Measurements from ENCODE around the gene CERS6.

Gene CERS6

DNA sequence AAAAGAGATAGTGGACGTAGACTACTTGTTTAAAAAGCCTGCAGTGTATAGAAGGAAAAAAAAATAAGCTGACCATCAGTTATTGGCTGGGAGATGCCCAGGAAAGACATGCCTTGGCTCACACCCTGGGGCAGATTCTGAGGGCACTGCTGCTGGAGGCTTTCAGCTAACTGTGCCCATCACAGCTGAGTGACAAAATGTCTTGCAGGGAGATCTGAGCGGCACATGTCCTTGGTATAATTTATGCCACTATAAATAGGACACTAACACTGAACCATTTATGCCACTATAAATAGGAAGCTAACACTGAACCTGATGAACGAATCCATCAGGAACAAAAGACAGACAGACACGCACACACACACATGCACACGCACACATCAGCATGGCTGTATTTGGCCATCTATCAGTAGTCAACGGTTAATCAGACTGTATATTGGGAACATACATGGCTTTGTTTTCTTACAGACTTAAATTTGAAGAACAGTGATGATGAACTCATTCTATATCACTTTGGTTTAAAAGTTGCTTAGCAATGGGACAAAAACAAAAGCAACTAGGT, 278.2 kb downstream of the CERS6 start:
- TF ChIP-seq, protein P1, sequence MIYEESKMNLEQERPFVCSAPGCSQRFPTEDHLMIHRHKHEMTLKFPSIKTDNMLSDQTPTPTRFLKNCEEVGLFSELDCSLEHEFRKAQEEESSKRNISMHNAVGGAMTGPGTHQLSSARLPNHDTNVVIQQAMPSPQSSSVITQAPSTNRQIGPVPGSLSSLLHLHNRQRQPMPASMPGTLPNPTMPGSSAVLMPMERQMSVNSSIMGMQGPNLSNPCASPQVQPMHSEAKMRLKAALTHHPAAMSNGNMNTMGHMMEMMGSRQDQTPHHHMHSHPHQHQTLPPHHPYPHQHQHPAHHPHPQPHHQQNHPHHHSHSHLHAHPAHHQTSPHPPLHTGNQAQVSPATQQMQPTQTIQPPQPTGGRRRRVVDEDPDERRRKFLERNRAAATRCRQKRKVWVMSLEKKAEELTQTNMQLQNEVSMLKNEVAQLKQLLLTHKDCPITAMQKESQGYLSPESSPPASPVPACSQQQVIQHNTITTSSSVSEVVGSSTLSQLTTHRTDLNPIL (CRISPR knock-in tag; IDR thresholded peaks at IDR 0.05; ENCODE audit: low read depth): no peak
- TF ChIP-seq ZC3H10 (CRISPR knock-in tag; IDR thresholded peaks at IDR 0.05): no peak
- no peak for TF ChIP-seq TCF4 (CRISPR knock-in tag; IDR thresholded peaks at IDR 0.05; ENCODE audit: borderline replicate concordance)
- ATAC-seq: no peak

DNA sequence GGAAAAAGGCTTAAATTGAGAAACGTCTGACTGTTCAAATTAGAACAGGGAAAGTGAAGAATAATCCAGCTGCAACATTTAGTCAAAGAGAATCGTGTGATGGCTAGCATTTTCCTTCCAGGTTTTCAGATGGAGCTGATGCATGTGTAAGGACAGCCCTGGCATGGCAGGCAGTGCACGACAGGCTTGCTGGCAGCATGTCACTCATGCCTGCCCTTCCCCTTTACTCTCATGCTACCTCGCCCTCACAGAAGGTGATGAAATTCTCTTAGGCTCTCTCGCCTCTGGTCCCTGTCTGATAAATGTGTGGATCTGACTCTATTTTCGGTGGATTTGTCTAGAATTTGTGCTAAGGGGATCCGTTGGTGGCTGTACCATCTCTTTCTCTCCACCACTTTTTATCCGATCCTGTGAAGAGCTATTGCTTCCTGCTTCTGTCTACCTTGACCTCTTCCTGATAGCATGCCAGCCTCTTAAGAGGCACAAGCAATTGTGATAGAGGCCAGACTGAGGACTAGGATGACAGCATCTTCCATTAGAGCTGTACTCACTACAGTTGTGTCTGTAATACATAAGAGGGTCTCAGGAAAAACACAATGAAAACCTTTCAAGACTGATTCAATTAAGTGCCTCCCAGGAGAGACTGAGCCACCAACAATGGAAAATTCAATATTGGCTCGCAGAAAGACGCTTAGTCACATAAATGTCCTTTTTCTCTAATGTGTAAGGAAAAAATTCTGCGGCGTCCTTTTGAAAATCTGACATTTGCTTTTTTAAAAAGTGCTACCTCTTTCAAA, 280.8 kb downstream of the CERS6 start:
- ATAC-seq: no peak
- TF ChIP-seq ARNTL (CRISPR knock-in tag; IDR thresholded peaks at IDR 0.05; ENCODE audit: borderline replicate concordance, low read depth) (no peak), ISL1 (CRISPR knock-in tag; IDR thresholded peaks at IDR 0.05) (peak; percentile 71), ZFP30 (CRISPR knock-in tag; IDR thresholded peaks at IDR 0.05) (no peak), ZNF565 (CRISPR knock-in tag; conservative IDR thresholded peaks at IDR 0.05; ENCODE audit: low read depth) (no peak)
- TF ChIP-seq, protein P2, sequence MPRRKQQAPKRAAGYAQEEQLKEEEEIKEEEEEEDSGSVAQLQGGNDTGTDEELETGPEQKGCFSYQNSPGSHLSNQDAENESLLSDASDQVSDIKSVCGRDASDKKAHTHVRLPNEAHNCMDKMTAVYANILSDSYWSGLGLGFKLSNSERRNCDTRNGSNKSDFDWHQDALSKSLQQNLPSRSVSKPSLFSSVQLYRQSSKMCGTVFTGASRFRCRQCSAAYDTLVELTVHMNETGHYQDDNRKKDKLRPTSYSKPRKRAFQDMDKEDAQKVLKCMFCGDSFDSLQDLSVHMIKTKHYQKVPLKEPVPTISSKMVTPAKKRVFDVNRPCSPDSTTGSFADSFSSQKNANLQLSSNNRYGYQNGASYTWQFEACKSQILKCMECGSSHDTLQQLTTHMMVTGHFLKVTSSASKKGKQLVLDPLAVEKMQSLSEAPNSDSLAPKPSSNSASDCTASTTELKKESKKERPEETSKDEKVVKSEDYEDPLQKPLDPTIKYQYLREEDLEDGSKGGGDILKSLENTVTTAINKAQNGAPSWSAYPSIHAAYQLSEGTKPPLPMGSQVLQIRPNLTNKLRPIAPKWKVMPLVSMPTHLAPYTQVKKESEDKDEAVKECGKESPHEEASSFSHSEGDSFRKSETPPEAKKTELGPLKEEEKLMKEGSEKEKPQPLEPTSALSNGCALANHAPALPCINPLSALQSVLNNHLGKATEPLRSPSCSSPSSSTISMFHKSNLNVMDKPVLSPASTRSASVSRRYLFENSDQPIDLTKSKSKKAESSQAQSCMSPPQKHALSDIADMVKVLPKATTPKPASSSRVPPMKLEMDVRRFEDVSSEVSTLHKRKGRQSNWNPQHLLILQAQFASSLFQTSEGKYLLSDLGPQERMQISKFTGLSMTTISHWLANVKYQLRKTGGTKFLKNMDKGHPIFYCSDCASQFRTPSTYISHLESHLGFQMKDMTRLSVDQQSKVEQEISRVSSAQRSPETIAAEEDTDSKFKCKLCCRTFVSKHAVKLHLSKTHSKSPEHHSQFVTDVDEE (CRISPR knock-in tag; IDR thresholded peaks at IDR 0.05): no peak

DNA sequence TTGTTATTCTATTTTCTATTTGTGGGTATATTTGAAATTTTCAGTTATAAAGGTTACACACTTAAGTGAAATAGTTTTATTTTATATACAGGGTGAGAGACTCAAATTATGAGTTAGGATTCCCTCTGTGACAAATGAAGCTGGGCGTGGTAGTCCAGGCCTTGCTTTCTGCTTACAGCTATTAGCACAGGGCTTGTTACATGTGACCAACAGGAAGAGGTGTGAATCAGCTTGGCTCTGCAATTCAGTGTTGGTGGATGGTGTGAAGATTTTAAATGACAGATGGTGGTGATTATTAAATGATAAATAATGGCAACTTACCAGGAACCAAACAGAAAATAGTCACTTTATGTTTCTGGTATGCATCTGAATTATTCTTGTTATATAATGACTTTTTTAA, 282.0 kb downstream of the CERS6 start:
- no peak for ATAC-seq
- TF ChIP-seq ZFP30 (CRISPR knock-in tag; IDR thresholded peaks at IDR 0.05): no peak
- TF ChIP-seq ZFP3 (CRISPR knock-in tag; IDR thresholded peaks at IDR 0.05): no peak
- no peak for TF ChIP-seq BACH2 (CRISPR knock-in tag; IDR thresholded peaks at IDR 0.05; ENCODE audit: borderline replicate concordance)
- TF ChIP-seq RARB (CRISPR knock-in tag; IDR thresholded peaks at IDR 0.05): no peak
- TF ChIP-seq ISL1 (CRISPR knock-in tag; IDR thresholded peaks at IDR 0.05): no peak
- no peak for TF ChIP-seq CSDC2 (CRISPR knock-in tag; IDR thresholded peaks at IDR 0.05)
- no peak for TF ChIP-seq ZNF565 (CRISPR knock-in tag; conservative IDR thresholded peaks at IDR 0.05; ENCODE audit: low read depth)
- TF ChIP-seq CSRNP3 (CRISPR knock-in tag; IDR thresholded peaks at IDR 0.05): no peak
- TF ChIP-seq TCF4 (CRISPR knock-in tag; IDR thresholded peaks at IDR 0.05; ENCODE audit: borderline replicate concordance): no peak
- no peak for TF ChIP-seq GLIS3 (CRISPR knock-in tag; IDR thresholded peaks at IDR 0.05)
- no peak for TF ChIP-seq PPARA (CRISPR knock-in tag; IDR thresholded peaks at IDR 0.05; ENCODE audit: borderline replicate concordance)
- TF ChIP-seq TOX (CRISPR knock-in tag; IDR thresholded peaks at IDR 0.05; ENCODE audit: borderline replicate concordance): no peak
- no peak for TF ChIP-seq SNAI2 (CRISPR knock-in tag; IDR thresholded peaks at IDR 0.05)
- TF ChIP-seq PATZ1 (CRISPR knock-in tag; IDR thresholded peaks at IDR 0.05; ENCODE audit: borderline replicate concordance): no peak
- TF ChIP-seq POU6F1 (CRISPR knock-in tag; IDR thresholded peaks at IDR 0.05; ENCODE audit: borderline replicate concordance, low read depth): no peak
- no peak for TF ChIP-seq ZNF70 (CRISPR knock-in tag; IDR thresholded peaks at IDR 0.05)
